GM23248 (cell line): ENCODE measurements around the gene L2HGDH. TPM values are rescaled to one million over a fixed set of nuclear protein-coding genes. Genes with fewer than 3 reads are reported as not detected.

ENCODE experiments used
- DNase-seq: peaks from one replicate; pipeline ENCODE4 v3.0.0-alpha.2; 2015
- H2AFZ ChIP-seq: fragments of 200-600 bp; sonication (generic); 2 replicates; pipeline ENCODE4 v1.6.1; 2016; ENCODE audit warnings: antibody characterized with exemption
- H3F3A ChIP-seq: fragments of 200-600 bp; sonication (generic); 2 replicates; pipeline ENCODE4 v1.6.1; 2016; ENCODE audit warnings: mild to moderate bottlenecking, antibody characterized with exemption, mixed run types; ENCODE audit not compliant: insufficient read depth
- H3K27ac ChIP-seq: fragments of 200-600 bp; sonication (generic); 2 replicates; pipeline ENCODE4 v1.5.1; 2016; ENCODE audit warnings: mild to moderate bottlenecking
- H3K27me3 ChIP-seq: fragments of 200-600 bp; sonication (generic); replicated peaks from 2 replicates; pipeline ENCODE4 v1.6.1; 2016; ENCODE audit warnings: mild to moderate bottlenecking; ENCODE audit not compliant: insufficient read depth
- H3K36me3 ChIP-seq: fragments of 200-600 bp; sonication (generic); 2 replicates; pipeline ENCODE4 v1.6.1; 2016; ENCODE audit warnings: low read depth, mild to moderate bottlenecking
- H3K4me1 ChIP-seq: fragments of 200-600 bp; sonication (generic); 2 replicates; pipeline ENCODE4 v1.6.1; 2016; ENCODE audit warnings: mild to moderate bottlenecking; ENCODE audit not compliant: insufficient read depth
- H3K4me2 ChIP-seq: fragments of 200-600 bp; sonication (generic); one replicate; pipeline ENCODE4 v1.6.1; 2016; ENCODE audit warnings: mild to moderate bottlenecking; ENCODE audit not compliant: unreplicated experiment
- H3K4me3 ChIP-seq: fragments of 200-600 bp; sonication (generic); 2 replicates; pipeline ENCODE4 v1.5.1; 2016; ENCODE audit warnings: mild to moderate bottlenecking
- H3K79me2 ChIP-seq: fragments of 200-600 bp; sonication (generic); 2 replicates; pipeline ENCODE4 v1.6.1; 2016; ENCODE audit warnings: mild to moderate bottlenecking; ENCODE audit not compliant: insufficient read depth
- H3K9ac ChIP-seq: fragments of 200-600 bp; sonication (generic); 2 replicates; pipeline ENCODE4 v1.6.1; 2016; ENCODE audit warnings: mild to moderate bottlenecking
- H3K9me2 ChIP-seq: fragments of 200-600 bp; sonication (generic); 2 replicates; pipeline ENCODE4 v1.6.1; 2016; ENCODE audit warnings: mixed run types, mild to moderate bottlenecking, moderate library complexity; ENCODE audit not compliant: insufficient read depth
- H3K9me3 ChIP-seq: fragments of 200-600 bp; sonication (generic); one replicate; pipeline ENCODE4 v1.6.1; 2017; ENCODE audit warnings: low read depth
- H4K20me1 ChIP-seq: fragments of 200-600 bp; sonication (generic); 2 replicates; pipeline ENCODE4 v1.6.0; 2016; ENCODE audit not compliant: insufficient read depth
- EZH2 ChIP-seq: fragments of 200-600 bp; sonication (generic); IDR thresholded peaks from 2 replicates; pipeline ENCODE4 v1.6.1; 2018; ENCODE audit warnings: antibody characterized with exemption, mild to moderate bottlenecking; ENCODE audit not compliant: insufficient read depth, poor library complexity, severe bottlenecking
- EZH2phosphoT487 ChIP-seq: fragments of 200-600 bp; sonication (generic); IDR thresholded peaks from 2 replicates; pipeline ENCODE4 v1.6.1; 2018; ENCODE audit warnings: antibody characterized with exemption, moderate library complexity, mild to moderate bottlenecking, low read depth; ENCODE audit not compliant: insufficient read depth
- WGBS, 2 experiments: methylation state at CpG; one replicate each; pipeline ENCODE4 v1.1.6; 2015 to 2017; ENCODE audit warnings: low lambda C conversion rate in 2 of 2, low coverage in 1 of 2; ENCODE audit errors: missing lambda C conversion rate in 2 of 2; 5-methylcytosine and 5-hydroxymethylcytosine counted together
- in situ Hi-C: fragments of 300-500 bp; cut with MboI; formaldehyde crosslinking; loops from 2 replicates; pipeline ENCODE4 v1.15.0; 2020
- polyA plus RNA-seq: library from polyadenylated mRNA; unstranded; fragments of >200 nt; fragmentation: Nextera tagmentation; extraction: Ambion mirVana; gene quantifications from 2 replicates; pipeline ENCODE4 v1.2.1, GENCODE V29; 2016
- total RNA-seq: library from RNA; depleted of rRNA; stranded (reverse); fragments of >200 nt; shearing (Covaris generic); gene quantifications from 2 replicates; pipeline ENCODE4 v1.2.3, GENCODE V29; 2014

L2HGDH gene
- total and polyA plus RNA-seq, 2 experiments from 2014 or later, result 1.8 to 2.6 TPM

DNA sequence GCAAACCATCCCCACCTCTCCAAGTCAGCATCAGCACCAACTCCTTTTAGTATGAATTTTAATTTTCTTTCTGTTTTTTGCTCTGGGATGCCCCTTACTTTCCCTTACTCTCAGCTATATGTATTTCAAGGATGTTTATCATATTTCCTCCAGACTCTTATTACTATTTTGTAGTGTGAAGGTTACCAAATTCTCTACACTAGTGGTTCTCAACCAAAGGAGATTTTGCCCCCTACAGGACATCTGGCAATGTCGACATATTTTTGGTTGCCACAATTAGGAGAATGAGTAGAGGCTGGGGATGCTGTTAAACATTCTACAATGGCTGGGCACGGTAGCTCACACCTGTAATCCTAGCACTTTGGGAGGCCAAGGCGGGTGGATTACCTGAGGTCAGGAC is 51.5 kb downstream of the L2HGDH start:
- H3K9me3 ChIP-seq, result no peaks in the 10 kb centered on the region
- in situ Hi-C loops, result no loop called here
- no peaks in the 10 kb centered on the region for H4K20me1 ChIP-seq
- H3K4me3 ChIP-seq, result no peak overlapping the region
- no peaks in the 10 kb centered on the region for H3K9me2 ChIP-seq
- DNase-seq, result peak; percentile 65
- H3K4me1 ChIP-seq, result no peaks in the 10 kb centered on the region
- 56% methylated on average over 3 of the region's 3 CpGs for WGBS, 2 experiments
- TF ChIP-seq EZH2 (no peak), EZH2phosphoT487 (no peak)
- H3K27me3 ChIP-seq, result no peaks in the 10 kb centered on the region
- no peaks in the 10 kb centered on the region for H3K79me2 ChIP-seq
- H3K9ac ChIP-seq, result no peak overlapping the region
- H3K27ac ChIP-seq, result no peak overlapping the region
- H3K36me3 ChIP-seq, result no peaks in the 10 kb centered on the region
- no peaks in the 10 kb centered on the region for H3F3A ChIP-seq
- H3K4me2 ChIP-seq, result no peak overlapping the region
- H2AFZ ChIP-seq, result no peak overlapping the region

DNA sequence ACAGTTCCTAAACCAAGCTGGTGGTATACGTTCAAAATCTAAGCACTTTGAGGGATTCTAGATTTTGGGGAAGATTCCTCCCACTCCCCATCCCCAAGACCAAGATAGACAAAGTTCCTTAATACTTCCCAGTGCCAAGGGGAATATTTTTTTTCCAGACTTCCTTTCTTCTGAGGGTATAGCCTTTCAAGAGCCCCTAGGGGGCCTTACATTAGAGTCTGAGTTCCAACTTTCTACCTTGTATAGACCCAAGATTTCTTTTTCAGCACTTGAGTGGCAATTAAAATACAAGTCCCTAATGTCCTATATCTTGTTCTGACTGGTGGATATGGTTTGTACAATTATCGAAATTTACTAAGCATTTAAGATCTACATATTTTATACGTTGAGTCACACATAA is 52.0 kb downstream of the L2HGDH start:
- H3K4me3 ChIP-seq, result no peak overlapping the region
- no peaks in the 10 kb centered on the region for H4K20me1 ChIP-seq
- no peak overlapping the region for H3K9ac ChIP-seq
- no peaks in the 10 kb centered on the region for H3K9me2 ChIP-seq
- H3K9me3 ChIP-seq, result no peaks in the 10 kb centered on the region
- H3K27ac ChIP-seq, result no peak overlapping the region
- peak; percentile 2 for DNase-seq
- H3K27me3 ChIP-seq, result no peaks in the 10 kb centered on the region
- no peaks in the 10 kb centered on the region for H3F3A ChIP-seq
- H2AFZ ChIP-seq, result no peak overlapping the region
- H3K36me3 ChIP-seq, result no peaks in the 10 kb centered on the region
- H3K79me2 ChIP-seq, result no peaks in the 10 kb centered on the region
- TF ChIP-seq EZH2phosphoT487 (no peak), EZH2 (no peak)
- H3K4me2 ChIP-seq, result no peak overlapping the region
- in situ Hi-C loops, result no loop called here
- no peaks in the 10 kb centered on the region for H3K4me1 ChIP-seq
- WGBS, 2 experiments, result 73 to 78% methylated on average over 3 of the region's 3 CpGs

DNA sequence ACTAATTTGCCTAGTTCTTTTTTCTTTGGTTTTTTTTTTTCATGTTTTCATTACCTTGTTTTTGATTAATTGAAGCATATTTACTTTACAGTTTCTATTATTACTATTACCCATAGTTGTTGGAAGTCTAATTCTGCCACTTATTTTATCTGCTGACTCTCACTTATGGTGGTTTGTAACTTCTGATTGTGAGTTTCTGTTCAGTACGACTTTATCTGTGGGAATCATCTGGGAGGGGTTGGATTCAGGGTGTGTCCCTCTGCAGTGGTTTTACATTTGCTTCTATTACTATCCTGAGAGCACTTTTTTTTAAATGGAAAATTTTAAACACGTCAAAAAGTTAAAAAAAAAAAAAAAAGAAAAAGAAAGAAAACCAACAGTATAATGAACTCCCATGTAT is 54.3 kb downstream of the L2HGDH start:
- H3K9me2 ChIP-seq, result no peaks in the 10 kb centered on the region
- no peaks in the 10 kb centered on the region for H3F3A ChIP-seq
- no peaks in the 10 kb centered on the region for H4K20me1 ChIP-seq
- no peaks in the 10 kb centered on the region for H3K27me3 ChIP-seq
- H3K9me3 ChIP-seq, result no peaks in the 10 kb centered on the region
- no peaks in the 10 kb centered on the region for H3K36me3 ChIP-seq
- in situ Hi-C loops, result no loop called here
- no peak overlapping the region for H3K27ac ChIP-seq
- DNase-seq, result no peak
- TF ChIP-seq EZH2 (no peak), EZH2phosphoT487 (no peak)
- no peaks in the 10 kb centered on the region for H3K4me1 ChIP-seq
- no peak overlapping the region for H3K9ac ChIP-seq
- no peak overlapping the region for H2AFZ ChIP-seq
- 43 to 48% methylated on average over 2 of the region's 2 CpGs for WGBS, 2 experiments
- no peaks in the 10 kb centered on the region for H3K79me2 ChIP-seq
- H3K4me2 ChIP-seq, result no peak overlapping the region
- H3K4me3 ChIP-seq, result no peak overlapping the region

DNA sequence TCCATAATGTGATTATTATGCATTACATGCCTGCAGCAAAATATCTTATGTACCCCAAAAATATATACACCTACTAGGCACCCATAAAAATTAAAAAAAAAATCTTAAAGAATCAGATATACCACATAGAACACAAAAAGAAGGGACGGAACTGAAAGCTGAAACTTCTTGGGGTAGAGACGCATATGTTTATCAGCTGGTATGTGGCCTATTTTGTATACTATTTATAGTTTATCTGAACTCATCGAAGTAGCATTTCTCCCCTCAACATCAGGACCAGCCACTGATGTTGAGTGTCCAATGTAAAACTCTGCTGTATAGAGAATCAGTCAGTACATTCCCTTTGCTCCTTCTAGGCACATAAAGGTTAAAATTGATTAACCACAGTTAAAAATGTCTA is 57.8 kb downstream of the L2HGDH start:
- WGBS, 2 experiments, result 70 to 72% methylated on average over 3 of the region's 3 CpGs
- in situ Hi-C loops, result no loop called here
- H3F3A ChIP-seq, result no peaks in the 10 kb centered on the region

DNA sequence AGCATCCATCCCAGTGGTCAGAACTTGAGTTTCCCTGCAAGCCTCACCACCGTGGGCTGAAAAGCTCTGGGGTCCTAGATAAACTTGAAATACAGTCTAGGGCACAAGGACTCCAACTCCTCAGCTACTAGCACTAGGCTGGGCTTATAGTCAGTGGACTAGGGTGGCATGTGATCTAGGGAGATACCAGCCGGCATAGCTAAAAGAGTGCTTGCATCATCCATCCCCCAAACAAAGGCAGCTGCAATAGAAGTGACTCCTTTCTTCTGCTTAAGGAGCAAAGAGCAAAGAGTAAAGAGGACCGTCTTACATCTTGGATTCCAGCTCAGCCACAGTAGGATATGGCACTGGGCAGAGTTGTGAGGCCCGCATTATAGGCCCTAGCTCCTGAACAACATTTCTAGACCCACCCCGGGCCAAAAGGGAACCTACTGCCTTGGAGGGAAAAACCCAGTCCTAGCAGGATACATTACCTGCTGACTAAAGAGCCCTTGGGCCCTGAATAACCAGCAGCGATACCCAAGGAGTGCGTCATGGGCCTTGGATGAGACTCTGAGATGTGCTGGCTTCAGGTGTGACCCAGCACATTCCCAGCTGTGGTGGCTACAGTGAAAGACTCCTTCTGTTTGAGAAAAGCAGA is 62.8 kb downstream of the L2HGDH start:
- in situ Hi-C loops, result no loop called here
- 95 to 98% methylated on average over 7 of the region's 7 CpGs for WGBS, 2 experiments
- Histone ChIP-seq H4K20me1 (no peaks in the 10 kb centered on the region), H2AFZ (no peak overlapping the region), H3K79me2 (no peaks in the 10 kb centered on the region), H3K9ac (no peak overlapping the region), H3K9me2 (no peaks in the 10 kb centered on the region), H3K9me3 (no peaks in the 10 kb centered on the region), H3K36me3 (no peaks in the 10 kb centered on the region), H3K4me3 (no peak overlapping the region), H3K27ac (no peak overlapping the region), H3K4me2 (no peak overlapping the region), H3K27me3 (no peaks in the 10 kb centered on the region), H3K4me1 (no peaks in the 10 kb centered on the region), H3F3A (no peaks in the 10 kb centered on the region)
- TF ChIP-seq EZH2phosphoT487 (no peak), EZH2 (no peak)
- DNase-seq, result no peak

More for the DNA sequence above, 57.8 kb downstream of the L2HGDH start:
- Histone ChIP-seq H3K9me2 (no peaks in the 10 kb centered on the region), H2AFZ (no peak overlapping the region), H3K4me3 (no peak overlapping the region), H3K79me2 (no peaks in the 10 kb centered on the region), H3K9ac (no peak overlapping the region), H4K20me1 (no peaks in the 10 kb centered on the region), H3K4me2 (no peak overlapping the region), H3K27ac (no peak overlapping the region), H3K4me1 (no peaks in the 10 kb centered on the region), H3K36me3 (no peaks in the 10 kb centered on the region), H3K9me3 (no peaks in the 10 kb centered on the region), H3K27me3 (no peaks in the 10 kb centered on the region)
- TF ChIP-seq EZH2phosphoT487 (no peak), EZH2 (no peak)
- no peak for DNase-seq
